Spleen (tissue), 7 donors: ENCODE measurements around the gene CFAP77.
A peak's percentile ranks its signal among the peaks of the same experiment; 100 is the strongest.

Experiments
- POLR2A ChIP-seq, 3 donors: fragments of 450-650 bp; IDR thresholded peaks; one replicate each; pipeline ENCODE4 v1.5.1; 2017; ENCODE audit warnings: antibody characterized with exemption in 3 of 3, mild to moderate bottlenecking in 1 of 3
- POLR2AphosphoS5 ChIP-seq, 3 donors: sonication (generic); formaldehyde crosslinking; IDR thresholded peaks; one replicate each; pipeline ENCODE4 v1.5.1; 2017; ENCODE audit warnings: antibody characterized with exemption in 3 of 3
- TF ChIP-seq, protein P1 (sequence below), 11 experiments: fragments of 200-600 bp in 7 of 11; fragments of 450-650 bp in 4 of 11; sonication (generic) in 4 of 11; IDR thresholded peaks in 8 of 11; conservative IDR thresholded peaks in 3 of 11; 1 replicate in 7 of 11; 2 replicates in 4 of 11; pipeline versions ENCODE4 v1.4.0 to v1.8.0; 2016 to 2021; ENCODE audit warnings: antibody characterized with exemption in 11 of 11, inconsistent platforms in 4 of 11, mild to moderate bottlenecking in 1 of 11
- donor health status: DM: no; HTN: no; CAD: no; lungs with moderate emphysema.
- donor health status: DM: no; HTN: no; CAD: no.
- donor health status: DM: no; HTN: no; CAD: no.

DNA sequence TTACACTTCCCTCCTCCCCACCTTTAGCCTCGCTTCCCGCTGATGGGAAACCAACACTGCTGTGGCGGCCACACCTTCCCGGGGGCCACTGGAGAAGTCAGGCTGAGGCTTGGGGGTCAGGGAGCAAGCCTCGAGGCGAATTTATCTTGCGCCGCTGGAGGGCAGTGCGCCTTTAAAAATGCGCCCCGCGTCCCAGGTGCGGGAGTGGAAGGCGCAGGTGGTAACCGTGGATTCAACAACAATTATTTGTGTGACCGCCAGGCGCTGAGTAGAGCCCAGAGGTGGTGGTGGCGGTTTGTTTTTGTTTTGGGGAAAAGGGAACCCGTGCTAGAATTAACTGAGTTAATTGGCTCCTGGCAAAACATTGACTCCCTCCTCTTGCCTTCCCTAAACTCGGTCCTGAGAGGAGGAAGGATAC lies 1.1 kb downstream of the CFAP77 start:
- TF ChIP-seq, protein P1, sequence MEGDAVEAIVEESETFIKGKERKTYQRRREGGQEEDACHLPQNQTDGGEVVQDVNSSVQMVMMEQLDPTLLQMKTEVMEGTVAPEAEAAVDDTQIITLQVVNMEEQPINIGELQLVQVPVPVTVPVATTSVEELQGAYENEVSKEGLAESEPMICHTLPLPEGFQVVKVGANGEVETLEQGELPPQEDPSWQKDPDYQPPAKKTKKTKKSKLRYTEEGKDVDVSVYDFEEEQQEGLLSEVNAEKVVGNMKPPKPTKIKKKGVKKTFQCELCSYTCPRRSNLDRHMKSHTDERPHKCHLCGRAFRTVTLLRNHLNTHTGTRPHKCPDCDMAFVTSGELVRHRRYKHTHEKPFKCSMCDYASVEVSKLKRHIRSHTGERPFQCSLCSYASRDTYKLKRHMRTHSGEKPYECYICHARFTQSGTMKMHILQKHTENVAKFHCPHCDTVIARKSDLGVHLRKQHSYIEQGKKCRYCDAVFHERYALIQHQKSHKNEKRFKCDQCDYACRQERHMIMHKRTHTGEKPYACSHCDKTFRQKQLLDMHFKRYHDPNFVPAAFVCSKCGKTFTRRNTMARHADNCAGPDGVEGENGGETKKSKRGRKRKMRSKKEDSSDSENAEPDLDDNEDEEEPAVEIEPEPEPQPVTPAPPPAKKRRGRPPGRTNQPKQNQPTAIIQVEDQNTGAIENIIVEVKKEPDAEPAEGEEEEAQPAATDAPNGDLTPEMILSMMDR (IDR thresholded peaks at IDR 0.05 in 8 of 11, conservative IDR thresholded peaks at IDR 0.05 in 3 of 11), result peak; percentile 43 to 78 (median 70)
- TF ChIP-seq POLR2A (IDR thresholded peaks at IDR 0.05), result no peak
- peak in 2 of 3 donors; percentile 25 to 50 for TF ChIP-seq POLR2AphosphoS5 (IDR thresholded peaks at IDR 0.05)
